Osteoblast (primary cell): ENCODE results near the gene THOC5. TPM values are rescaled to one million over a fixed set of nuclear protein-coding genes. Genes with fewer than 3 reads are reported as not detected.
A peak's percentile ranks its signal among the peaks of the same experiment; 100 is the strongest.

Experiments used
- DNase-seq: peaks from one replicate; pipeline ENCODE4 v3.0.0; 2011; ENCODE audit warnings: low spot score, mixed read lengths; ENCODE audit not compliant: insufficient read length; ENCODE audit errors: missing footprints
- H2AFZ ChIP-seq: 2 replicates; pipeline ENCODE4 v1.6.0; 2011; ENCODE audit warnings: mild to moderate bottlenecking, low read length
- H3K27ac ChIP-seq: 2 replicates; pipeline ENCODE4 v1.5.1; 2011; ENCODE audit warnings: mild to moderate bottlenecking, low read depth, low read length, moderate library complexity
- H3K27me3 ChIP-seq: 2 replicates; pipeline ENCODE4 v1.6.0; 2012; ENCODE audit warnings: mild to moderate bottlenecking, control low read depth, inconsistent platforms, low read length, moderate library complexity; ENCODE audit not compliant: insufficient read depth
- H3K36me3 ChIP-seq: 2 replicates; pipeline ENCODE4 v1.5.1; 2011; ENCODE audit warnings: mild to moderate bottlenecking, low read length, control low read depth, moderate library complexity; ENCODE audit not compliant: insufficient read depth
- H3K4me1 ChIP-seq: 2 replicates; pipeline ENCODE4 v1.5.1; 2011; ENCODE audit warnings: mild to moderate bottlenecking, low read length, control low read depth, moderate library complexity; ENCODE audit not compliant: insufficient read depth
- H3K4me2 ChIP-seq: 2 replicates; pipeline ENCODE4 v1.6.0; 2011; ENCODE audit warnings: mild to moderate bottlenecking, low read length; ENCODE audit not compliant: insufficient read depth
- H3K4me3 ChIP-seq: fragments of 200-600 bp; sonication (generic); 3 replicates; pipeline ENCODE4 v1.5.1; 2012; ENCODE audit warnings: mild to moderate bottlenecking, low read length, inconsistent platforms; ENCODE audit not compliant: insufficient read depth
- H3K79me2 ChIP-seq: 2 replicates; pipeline ENCODE4 v1.6.0; 2012; ENCODE audit warnings: mild to moderate bottlenecking, low read length, control low read depth, inconsistent platforms; ENCODE audit not compliant: insufficient read depth
- H3K9me3 ChIP-seq: 2 replicates; pipeline ENCODE4 v1.5.1; 2011; ENCODE audit warnings: low read depth, low read length, control low read depth
- H4K20me1 ChIP-seq: 2 replicates; pipeline ENCODE4 v1.6.0; 2012; ENCODE audit warnings: mild to moderate bottlenecking, low read length, control low read depth; ENCODE audit not compliant: insufficient read depth
- CTCF ChIP-seq: IDR thresholded peaks from 2 replicates; pipeline ENCODE4 v1.5.1; 2011; ENCODE audit warnings: mild to moderate bottlenecking, low read depth, low read length, moderate library complexity; ENCODE audit errors: extremely low read depth
- total RNA-seq: library from RNA; depleted of rRNA; stranded (reverse); fragments of >200 nt; gene quantifications from 2 replicates; pipeline ENCODE4 v1.2.3, GENCODE V29; 2012

The THOC5 gene
- total RNA-seq, 1 donor, result 63.7 TPM

GRCh38 chr22:29482726-29483125 is 70.8 kb downstream of the THOC5 start:
- no peaks in the 10 kb centered on the region for H4K20me1 ChIP-seq
- no peak overlapping the region for H3K4me3 ChIP-seq

GRCh38 chr22:29482253-29482652 is 71.3 kb downstream of the THOC5 start:
- H3K4me1 ChIP-seq, result no peaks in the 10 kb centered on the region
- no peaks in the 10 kb centered on the region for H4K20me1 ChIP-seq
- peaks cover 50% of the 10 kb centered on the region for H3K27me3 ChIP-seq
- no peak for TF ChIP-seq CTCF
- no peaks in the 10 kb centered on the region for H3K36me3 ChIP-seq
- H3K79me2 ChIP-seq, result no peaks in the 10 kb centered on the region
- no peak overlapping the region for H2AFZ ChIP-seq
- peak; percentile 87 for DNase-seq
- no peak overlapping the region for H3K27ac ChIP-seq
- H3K4me3 ChIP-seq, result no peak overlapping the region
- no peak overlapping the region for H3K4me2 ChIP-seq
- H3K9me3 ChIP-seq, result no peaks in the 10 kb centered on the region

More at GRCh38 chr22:29482726-29483125, 70.8 kb downstream of the THOC5 start:
- Histone ChIP-seq H3K27ac (no peak overlapping the region), H3K9me3 (no peaks in the 10 kb centered on the region), H3K27me3 (peaks cover 46% of the 10 kb centered on the region), H3K36me3 (no peaks in the 10 kb centered on the region), H3K4me2 (no peak overlapping the region), H3K4me1 (no peaks in the 10 kb centered on the region), H2AFZ (no peak overlapping the region), H3K79me2 (no peaks in the 10 kb centered on the region)
- no peak for DNase-seq
- TF ChIP-seq CTCF, result no peak

- no peak overlapping the region for H2AFZ ChIP-seq
- DNase-seq, result peak; percentile 83
Observed at GRCh38 chr22:29481265-29482000, 72.1 kb downstream of the THOC5 start.

More at GRCh38 chr22:29481265-29482000, 72.1 kb downstream of the THOC5 start:
- TF ChIP-seq CTCF, result no peak
- Histone ChIP-seq H3K36me3 (no peaks in the 10 kb centered on the region), H3K79me2 (no peaks in the 10 kb centered on the region), H3K27me3 (peaks cover 55% of the 10 kb centered on the region), H3K4me1 (no peaks in the 10 kb centered on the region), H3K4me2 (no peak overlapping the region), H3K4me3 (peak overlapping the region; percentile 28), H3K27ac (no peak overlapping the region), H4K20me1 (no peaks in the 10 kb centered on the region), H3K9me3 (no peaks in the 10 kb centered on the region)
